Measurements from ENCODE around the gene PRDM11. TPM values are rescaled to one million over a fixed set of nuclear protein-coding genes. Genes with fewer than 3 reads are reported as not detected.

The PRDM11 gene
- total RNA-seq, 1 donor from 2014 or later, result 32.9 TPM

GRCh38 chr11:45215098-45215865, 68.8 kb downstream of the PRDM11 start:
- peaks cover 12% of the 10 kb centered on the region for H3K36me3 Mint-ChIP-seq (ENCODE audit: low read depth)
- no peak for DNase-seq (ENCODE audit: low spot score)
- peaks cover 22% of the 10 kb centered on the region for H3K4me1 Mint-ChIP-seq (ENCODE audit: low read depth)
- no peak overlapping the region for H3K4me3 Mint-ChIP-seq (ENCODE audit: unreplicated experiment)
- H3K27me3 Mint-ChIP-seq (ENCODE audit: low read depth), result no peaks in the 10 kb centered on the region
- H3K27ac Mint-ChIP-seq (ENCODE audit: unreplicated experiment), result no peak overlapping the region
- TF ChIP-seq, protein P1, sequence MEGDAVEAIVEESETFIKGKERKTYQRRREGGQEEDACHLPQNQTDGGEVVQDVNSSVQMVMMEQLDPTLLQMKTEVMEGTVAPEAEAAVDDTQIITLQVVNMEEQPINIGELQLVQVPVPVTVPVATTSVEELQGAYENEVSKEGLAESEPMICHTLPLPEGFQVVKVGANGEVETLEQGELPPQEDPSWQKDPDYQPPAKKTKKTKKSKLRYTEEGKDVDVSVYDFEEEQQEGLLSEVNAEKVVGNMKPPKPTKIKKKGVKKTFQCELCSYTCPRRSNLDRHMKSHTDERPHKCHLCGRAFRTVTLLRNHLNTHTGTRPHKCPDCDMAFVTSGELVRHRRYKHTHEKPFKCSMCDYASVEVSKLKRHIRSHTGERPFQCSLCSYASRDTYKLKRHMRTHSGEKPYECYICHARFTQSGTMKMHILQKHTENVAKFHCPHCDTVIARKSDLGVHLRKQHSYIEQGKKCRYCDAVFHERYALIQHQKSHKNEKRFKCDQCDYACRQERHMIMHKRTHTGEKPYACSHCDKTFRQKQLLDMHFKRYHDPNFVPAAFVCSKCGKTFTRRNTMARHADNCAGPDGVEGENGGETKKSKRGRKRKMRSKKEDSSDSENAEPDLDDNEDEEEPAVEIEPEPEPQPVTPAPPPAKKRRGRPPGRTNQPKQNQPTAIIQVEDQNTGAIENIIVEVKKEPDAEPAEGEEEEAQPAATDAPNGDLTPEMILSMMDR (IDR thresholded peaks at IDR 0.05), result no peak
- H3K9me3 Mint-ChIP-seq (ENCODE audit: low read depth), result no peaks in the 10 kb centered on the region

- Mint-ChIP-seq H3K27ac (ENCODE audit: unreplicated experiment) (no peak overlapping the region), H3K27me3 (ENCODE audit: low read depth) (no peaks in the 10 kb centered on the region), H3K4me3 (ENCODE audit: unreplicated experiment) (no peak overlapping the region), H3K36me3 (ENCODE audit: low read depth) (peaks cover 13% of the 10 kb centered on the region), H3K4me1 (ENCODE audit: low read depth) (peaks cover 15% of the 10 kb centered on the region), H3K9me3 (ENCODE audit: low read depth) (no peaks in the 10 kb centered on the region)
- TF ChIP-seq, protein P1 (IDR thresholded peaks at IDR 0.05), result no peak
- no peak for DNase-seq (ENCODE audit: low spot score)
These were observed 69.6 kb downstream of the PRDM11 start for GRCh38 chr11:45216031-45216430.

DNA sequence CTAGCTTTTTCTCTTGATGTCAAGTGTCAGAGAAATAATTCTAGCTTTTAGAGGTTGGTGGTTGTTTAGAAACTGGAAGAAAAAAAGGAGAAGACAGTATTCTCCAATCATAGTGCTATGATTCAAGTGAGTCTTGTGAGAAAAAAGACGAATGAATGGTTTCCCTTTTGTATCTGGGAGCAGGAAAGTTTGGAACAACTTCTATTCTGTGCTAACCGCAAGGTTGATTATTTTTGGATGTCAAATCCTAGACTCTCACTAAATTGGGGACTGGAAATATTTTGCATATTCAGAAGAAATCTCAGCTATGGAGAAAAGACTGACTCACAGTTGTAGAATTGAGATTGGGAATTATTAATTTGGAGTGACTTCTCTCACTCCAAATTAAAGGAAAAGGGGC, 70.5 kb downstream of the PRDM11 start:
- peaks cover 14% of the 10 kb centered on the region for H3K4me1 Mint-ChIP-seq (ENCODE audit: low read depth)
- peaks cover 15% of the 10 kb centered on the region for H3K36me3 Mint-ChIP-seq (ENCODE audit: low read depth)
- TF ChIP-seq, protein P1 (IDR thresholded peaks at IDR 0.05), result no peak
- no peaks in the 10 kb centered on the region for H3K9me3 Mint-ChIP-seq (ENCODE audit: low read depth)
- H3K27ac Mint-ChIP-seq (ENCODE audit: unreplicated experiment), result no peak overlapping the region
- no peaks in the 10 kb centered on the region for H3K27me3 Mint-ChIP-seq (ENCODE audit: low read depth)
- no peak overlapping the region for H3K4me3 Mint-ChIP-seq (ENCODE audit: unreplicated experiment)
- no peak for DNase-seq (ENCODE audit: low spot score)

- no peak for DNase-seq (ENCODE audit: low spot score)
- Mint-ChIP-seq H3K9me3 (ENCODE audit: low read depth) (no peaks in the 10 kb centered on the region), H3K4me1 (ENCODE audit: low read depth) (peaks cover 14% of the 10 kb centered on the region), H3K27me3 (ENCODE audit: low read depth) (no peaks in the 10 kb centered on the region), H3K27ac (ENCODE audit: unreplicated experiment) (no peak overlapping the region), H3K36me3 (ENCODE audit: low read depth) (peaks cover 15% of the 10 kb centered on the region), H3K4me3 (ENCODE audit: unreplicated experiment) (no peak overlapping the region)
- TF ChIP-seq, protein P1 (IDR thresholded peaks at IDR 0.05), result no peak
These were observed 71.6 kb downstream of the PRDM11 start for GRCh38 chr11:45217991-45218390.

DNA sequence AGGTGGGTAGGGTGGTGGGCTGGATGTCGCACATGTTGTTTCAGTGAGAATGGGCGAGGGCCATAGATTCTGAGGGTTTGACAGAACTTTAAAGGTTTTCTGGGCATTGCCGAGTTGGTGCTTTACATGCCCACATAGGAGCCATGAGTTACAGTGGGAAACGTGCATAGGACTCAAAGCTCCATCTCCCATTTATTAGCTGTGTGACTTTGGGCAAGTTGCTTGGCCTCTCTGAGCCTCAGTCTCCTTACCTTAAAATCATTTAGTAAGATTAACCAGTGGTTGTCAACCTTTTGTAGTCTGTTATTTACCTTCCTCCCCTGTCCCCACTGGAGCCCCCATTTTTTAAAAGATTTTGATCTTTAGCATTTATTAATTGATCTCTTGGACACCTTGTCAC, 72.3 kb downstream of the PRDM11 start:
- no peak overlapping the region for H3K4me3 Mint-ChIP-seq (ENCODE audit: unreplicated experiment)
- no peak for DNase-seq (ENCODE audit: low spot score)
- H3K9me3 Mint-ChIP-seq (ENCODE audit: low read depth), result no peaks in the 10 kb centered on the region
- peaks cover 14% of the 10 kb centered on the region for H3K4me1 Mint-ChIP-seq (ENCODE audit: low read depth)
- peaks cover 10% of the 10 kb centered on the region for H3K36me3 Mint-ChIP-seq (ENCODE audit: low read depth)
- H3K27me3 Mint-ChIP-seq (ENCODE audit: low read depth), result no peaks in the 10 kb centered on the region
- TF ChIP-seq, protein P1 (IDR thresholded peaks at IDR 0.05), result no peak
- no peak overlapping the region for H3K27ac Mint-ChIP-seq (ENCODE audit: unreplicated experiment)

All from chondrocyte (in vitro differentiated cells).